Measurements from ENCODE around the gene HSD17B4.

Gene HSD17B4

DNA sequence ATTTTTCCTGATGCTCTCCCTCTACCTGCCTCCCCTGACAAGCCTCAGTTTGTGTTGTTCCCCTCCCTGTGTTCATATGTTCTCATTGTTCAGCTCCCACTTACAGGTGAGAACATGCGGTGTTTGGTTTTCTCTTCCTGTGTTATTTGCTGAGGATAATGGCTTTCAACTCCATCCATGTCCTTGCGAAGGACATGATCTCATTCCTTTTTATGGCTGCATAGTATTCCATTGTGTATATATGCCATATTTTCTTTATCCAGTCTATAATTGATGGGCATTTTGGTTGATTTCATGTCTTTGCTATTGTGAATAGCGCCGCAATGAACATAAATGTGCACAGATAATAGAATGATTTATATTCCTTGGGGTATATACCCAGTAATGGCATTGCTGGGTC, 99.5 kb downstream of the HSD17B4 start:
- Histone ChIP-seq H3K4me3 (ENCODE audit: low read depth in 1 of 2, low read length in 1 of 2) (no peak overlapping the region), H3K9me3 (no peaks in the 10 kb centered on the region), H3K4me1 (ENCODE audit: control insufficient read depth in 1 of 2, insufficient read depth in 1 of 2, low read depth in 1 of 2, low read length in 1 of 2) (no peaks in the 10 kb centered on the region), H3K27me3 (no peaks in the 10 kb centered on the region), H3K36me3 (no peaks in the 10 kb centered on the region), H3K27ac (no peak overlapping the region)
- TF ChIP-seq, protein P1, sequence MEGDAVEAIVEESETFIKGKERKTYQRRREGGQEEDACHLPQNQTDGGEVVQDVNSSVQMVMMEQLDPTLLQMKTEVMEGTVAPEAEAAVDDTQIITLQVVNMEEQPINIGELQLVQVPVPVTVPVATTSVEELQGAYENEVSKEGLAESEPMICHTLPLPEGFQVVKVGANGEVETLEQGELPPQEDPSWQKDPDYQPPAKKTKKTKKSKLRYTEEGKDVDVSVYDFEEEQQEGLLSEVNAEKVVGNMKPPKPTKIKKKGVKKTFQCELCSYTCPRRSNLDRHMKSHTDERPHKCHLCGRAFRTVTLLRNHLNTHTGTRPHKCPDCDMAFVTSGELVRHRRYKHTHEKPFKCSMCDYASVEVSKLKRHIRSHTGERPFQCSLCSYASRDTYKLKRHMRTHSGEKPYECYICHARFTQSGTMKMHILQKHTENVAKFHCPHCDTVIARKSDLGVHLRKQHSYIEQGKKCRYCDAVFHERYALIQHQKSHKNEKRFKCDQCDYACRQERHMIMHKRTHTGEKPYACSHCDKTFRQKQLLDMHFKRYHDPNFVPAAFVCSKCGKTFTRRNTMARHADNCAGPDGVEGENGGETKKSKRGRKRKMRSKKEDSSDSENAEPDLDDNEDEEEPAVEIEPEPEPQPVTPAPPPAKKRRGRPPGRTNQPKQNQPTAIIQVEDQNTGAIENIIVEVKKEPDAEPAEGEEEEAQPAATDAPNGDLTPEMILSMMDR (IDR thresholded peaks at IDR 0.05), result no peak

DNA sequence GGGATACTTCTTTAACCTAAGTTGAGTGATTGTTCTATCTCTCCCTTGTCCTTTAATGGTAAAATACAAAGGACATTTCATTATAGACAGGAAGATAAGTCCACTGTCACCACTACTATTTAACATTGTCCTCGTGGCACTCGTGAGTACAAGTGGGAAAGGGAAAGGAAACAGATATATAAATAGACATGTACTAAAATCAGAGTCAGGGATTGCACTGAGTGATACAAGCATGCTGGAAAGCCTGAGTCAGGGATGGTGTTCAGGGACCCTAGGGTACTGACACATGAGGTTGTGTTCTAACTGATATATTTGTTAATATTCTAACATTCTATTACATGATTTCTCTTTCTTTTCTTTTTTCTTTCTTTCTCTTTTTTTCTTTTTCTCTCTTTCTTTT, 102.3 kb downstream of the HSD17B4 start:
- no peaks in the 10 kb centered on the region for H3K27me3 ChIP-seq
- H3K4me3 ChIP-seq (ENCODE audit: low read depth in 1 of 2, low read length in 1 of 2), result no peak overlapping the region
- TF ChIP-seq, protein P1 (IDR thresholded peaks at IDR 0.05), result no peak
- no peaks in the 10 kb centered on the region for H3K36me3 ChIP-seq
- H3K9me3 ChIP-seq, result no peaks in the 10 kb centered on the region
- no peak overlapping the region for H3K27ac ChIP-seq
- no peaks in the 10 kb centered on the region for H3K4me1 ChIP-seq (ENCODE audit: control insufficient read depth in 1 of 2, insufficient read depth in 1 of 2, low read depth in 1 of 2, low read length in 1 of 2)

DNA sequence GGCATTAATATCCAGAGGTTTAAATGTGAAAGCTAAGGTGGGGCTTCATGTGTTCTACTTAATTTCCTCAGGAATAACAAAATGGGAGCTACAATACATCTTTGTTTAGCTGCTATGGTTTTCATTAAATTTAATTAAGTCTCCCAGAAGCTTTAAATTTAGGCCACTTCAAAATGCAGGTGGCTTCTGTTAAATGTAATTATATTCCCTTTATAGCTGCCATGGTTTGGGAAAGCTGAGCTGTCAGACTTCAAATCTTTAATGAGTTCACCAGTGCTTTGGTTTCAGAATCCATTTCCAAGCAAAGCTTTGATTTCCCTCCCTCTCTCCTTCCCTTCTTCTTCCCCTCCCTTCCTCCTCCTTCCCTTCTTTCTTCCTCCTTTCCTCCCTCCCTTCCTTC, 118.6 kb downstream of the HSD17B4 start:
- TF ChIP-seq, protein P1 (IDR thresholded peaks at IDR 0.05), result no peak
- Histone ChIP-seq H3K27me3 (no peaks in the 10 kb centered on the region), H3K4me3 (ENCODE audit: low read depth in 1 of 2, low read length in 1 of 2) (no peak overlapping the region), H3K27ac (no peak overlapping the region), H3K36me3 (no peaks in the 10 kb centered on the region), H3K9me3 (no peaks in the 10 kb centered on the region), H3K4me1 (ENCODE audit: control insufficient read depth in 1 of 2, insufficient read depth in 1 of 2, low read depth in 1 of 2, low read length in 1 of 2) (no peaks in the 10 kb centered on the region)

DNA sequence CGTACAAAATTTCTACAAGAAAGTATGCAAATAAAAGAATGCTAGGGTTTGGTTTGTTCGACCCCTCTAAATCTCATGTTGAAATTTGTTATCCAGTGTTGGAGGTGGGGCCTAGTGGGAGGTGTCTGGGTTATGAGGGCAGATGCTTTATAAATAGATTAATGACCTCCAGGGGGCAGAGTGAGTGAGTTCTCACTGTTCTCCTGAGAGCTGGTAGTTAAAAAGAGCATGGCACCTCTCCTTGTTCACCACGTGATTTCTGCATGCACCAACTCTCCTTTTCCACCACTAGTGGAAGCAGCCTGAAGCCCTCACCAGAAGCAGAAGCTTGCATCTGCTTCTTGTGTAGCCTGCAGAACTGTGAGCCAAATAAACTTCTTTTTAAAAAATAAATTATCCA, 126.6 kb downstream of the HSD17B4 start:
- TF ChIP-seq, protein P1 (IDR thresholded peaks at IDR 0.05), result no peak
- Histone ChIP-seq H3K4me3 (ENCODE audit: low read depth in 1 of 2, low read length in 1 of 2) (no peak overlapping the region), H3K36me3 (no peaks in the 10 kb centered on the region), H3K4me1 (ENCODE audit: control insufficient read depth in 1 of 2, insufficient read depth in 1 of 2, low read depth in 1 of 2, low read length in 1 of 2) (no peaks in the 10 kb centered on the region), H3K27ac (no peak overlapping the region), H3K27me3 (no peaks in the 10 kb centered on the region), H3K9me3 (no peaks in the 10 kb centered on the region)

DNA sequence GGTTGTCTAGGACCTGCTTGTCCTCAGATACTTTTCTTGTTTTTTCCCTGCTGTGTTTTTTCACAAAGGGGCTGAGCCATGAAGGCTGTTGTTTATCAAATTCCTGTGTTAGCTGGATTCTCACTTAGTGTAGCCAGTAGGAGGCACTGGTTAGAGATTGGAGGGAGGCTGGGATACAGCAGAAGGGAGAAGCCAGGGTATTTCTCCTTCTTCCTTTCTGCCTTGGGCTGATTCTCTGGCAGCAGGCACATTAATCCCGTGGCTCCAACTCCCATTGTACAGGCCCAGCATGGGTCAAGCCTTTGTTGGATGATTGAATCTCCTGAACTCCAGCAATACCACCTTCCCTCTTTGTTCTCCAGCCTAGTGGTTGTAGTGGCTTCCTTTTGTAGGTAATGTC, 130.7 kb downstream of the HSD17B4 start:
- no peaks in the 10 kb centered on the region for H3K9me3 ChIP-seq
- TF ChIP-seq, protein P1 (IDR thresholded peaks at IDR 0.05), result no peak
- no peaks in the 10 kb centered on the region for H3K36me3 ChIP-seq
- H3K4me1 ChIP-seq (ENCODE audit: control insufficient read depth in 1 of 2, insufficient read depth in 1 of 2, low read depth in 1 of 2, low read length in 1 of 2), result no peaks in the 10 kb centered on the region
- no peaks in the 10 kb centered on the region for H3K27me3 ChIP-seq
- no peak overlapping the region for H3K27ac ChIP-seq
- no peak overlapping the region for H3K4me3 ChIP-seq (ENCODE audit: low read depth in 1 of 2, low read length in 1 of 2)

DNA sequence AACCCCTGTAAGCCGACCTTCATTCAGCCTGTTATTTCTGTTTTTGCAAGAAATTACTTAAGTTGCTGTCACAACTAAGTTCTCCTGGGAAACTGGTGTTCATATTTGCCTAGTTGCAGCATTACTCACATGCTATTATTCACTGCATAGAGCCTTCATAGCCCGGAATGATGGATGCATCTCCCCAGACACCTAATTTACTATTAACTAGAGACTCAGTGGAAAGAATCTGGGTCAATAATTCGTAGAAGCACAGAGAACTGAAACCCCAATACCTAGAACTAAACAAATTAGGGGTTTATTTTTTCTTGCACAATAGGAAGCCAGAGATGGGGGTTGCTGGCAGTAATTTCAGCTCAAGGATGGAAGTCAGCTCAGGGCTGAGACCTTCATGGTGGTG, 131.4 kb downstream of the HSD17B4 start:
- Histone ChIP-seq H3K4me3 (ENCODE audit: low read depth in 1 of 2, low read length in 1 of 2) (no peak overlapping the region), H3K27me3 (no peaks in the 10 kb centered on the region), H3K27ac (no peak overlapping the region), H3K4me1 (ENCODE audit: control insufficient read depth in 1 of 2, insufficient read depth in 1 of 2, low read depth in 1 of 2, low read length in 1 of 2) (no peaks in the 10 kb centered on the region), H3K9me3 (no peaks in the 10 kb centered on the region), H3K36me3 (no peaks in the 10 kb centered on the region)
- TF ChIP-seq, protein P1 (IDR thresholded peaks at IDR 0.05), result no peak
